HepG2 (cell line): ENCODE measurements around the gene ARHGEF40. TPM values are rescaled to one million over a fixed set of nuclear protein-coding genes. Genes with fewer than 3 reads are reported as not detected.

Experiments
- BATF2 ChIP-seq: sonication (generic); formaldehyde crosslinking; IDR thresholded peaks from 2 replicates; pipeline ENCODE4 v1.8.0; 2022; ENCODE audit warnings: mild to moderate bottlenecking, missing genetic modification reagents, moderate library complexity
- CHCHD3 ChIP-seq: sonication (generic); formaldehyde crosslinking; IDR thresholded peaks from 2 replicates; pipeline ENCODE4 v1.8.0; 2022; ENCODE audit warnings: mild to moderate bottlenecking, missing genetic modification reagents, moderate library complexity
- CHD2 ChIP-seq: IDR thresholded peaks from 2 replicates; pipeline ENCODE4 v1.6.1; 2011; ENCODE audit warnings: low read depth, low read length, improper control_type of control experiment
- DMTF1 ChIP-seq: sonication (generic); formaldehyde crosslinking; IDR thresholded peaks from 2 replicates; pipeline ENCODE4 v1.4.0; 2020; ENCODE audit warnings: mild to moderate bottlenecking, missing genetic modification reagents
- HOXA9 ChIP-seq: sonication (generic); formaldehyde crosslinking; IDR thresholded peaks from 2 replicates; pipeline ENCODE4 v1.8.1; 2022; ENCODE audit warnings: missing genetic modification reagents, mild to moderate bottlenecking, moderate library complexity, borderline replicate concordance
- NAIF1 ChIP-seq: sonication (generic); formaldehyde crosslinking; IDR thresholded peaks from 2 replicates; pipeline ENCODE4 v1.5.0; 2020; ENCODE audit warnings: mild to moderate bottlenecking, missing genetic modification reagents, borderline replicate concordance
- PREB ChIP-seq: sonication (generic); formaldehyde crosslinking; IDR thresholded peaks from 2 replicates; pipeline ENCODE4 v1.4.0; 2020; ENCODE audit warnings: missing genetic modification reagents
- TAF1 ChIP-seq: sonication (generic); formaldehyde crosslinking; IDR thresholded peaks from 2 replicates; pipeline ENCODE4 v1.4.0; 2020; ENCODE audit warnings: missing genetic modification reagents
- THRA ChIP-seq: sonication (generic); formaldehyde crosslinking; IDR thresholded peaks from 2 replicates; pipeline ENCODE4 v1.4.0; 2020; ENCODE audit warnings: missing genetic modification reagents, borderline replicate concordance
- ZHX2 ChIP-seq, 2 experiments: sonication (generic) in 1 of 2; formaldehyde crosslinking in 1 of 2; IDR thresholded peaks; 2 replicates each; pipeline versions ENCODE4 v1.6.1 to v1.9.0; 2014 to 2022; ENCODE audit warnings: antibody characterized with exemption in 1 of 2, borderline replicate concordance in 1 of 2, inconsistent platforms in 1 of 2, low read depth in 1 of 2, missing genetic modification reagents in 1 of 2
- ZNF160 ChIP-seq: sonication (generic); formaldehyde crosslinking; IDR thresholded peaks from 2 replicates; pipeline ENCODE4 v1.8.0; 2022; ENCODE audit warnings: mild to moderate bottlenecking, inconsistent platforms, missing genetic modification reagents
- ZNF468 ChIP-seq: sonication (generic); formaldehyde crosslinking; IDR thresholded peaks from 2 replicates; pipeline ENCODE4 v1.8.0; 2022; ENCODE audit warnings: mild to moderate bottlenecking, moderate library complexity, missing genetic modification reagents
- ZNF747 ChIP-seq: sonication (generic); formaldehyde crosslinking; IDR thresholded peaks from 2 replicates; pipeline ENCODE4 v1.8.1; 2023; ENCODE audit warnings: missing genetic modification reagents, mild to moderate bottlenecking, borderline replicate concordance
- ZNF761 ChIP-seq: sonication (generic); formaldehyde crosslinking; conservative IDR thresholded peaks from 2 replicates; pipeline ENCODE4 v1.4.0; 2020; ENCODE audit warnings: mild to moderate bottlenecking, missing genetic modification reagents
- polyA plus RNA-seq, 8 experiments: library from polyadenylated mRNA; depleted of rRNA in 3 of 8; stranded (reverse) in 7 of 8; unstranded in 1 of 8; fragments of >200 nt; fragmentation: Illumina TruSeq in 4 of 8; extraction: Trizol in 4 of 8; gene quantifications; 2 replicates each; pipeline versions ENCODE4 v1.2.1 to v1.2.3, GENCODE V29; 2011 to 2016; ENCODE audit warnings: low read depth in 4 of 8, missing spikeins in 1 of 8, mixed read lengths in 1 of 8; ENCODE audit not compliant: insufficient read depth in 1 of 8
- total RNA-seq, 5 experiments: library from RNA; depleted of rRNA; stranded (reverse); fragments of >200 nt; fragmentation: Illumina TruSeq; extraction: Trizol; gene quantifications; 2 replicates each; pipeline ENCODE4 v1.2.3, GENCODE V29; 2016; ENCODE audit warnings: low read depth in 1 of 5

ARHGEF40 gene
- total and polyA plus RNA-seq, 2 of the 13 experiments (the other 11 are each of a cell fraction or from before 2014, with no cell fraction given) = 28.1 to 78.1 TPM

GRCh38 chr14:21024585-21025370 lies 45.3 kb upstream of the ARHGEF40 start, which contains the start of gene NDRG2 (continued):
- TF ChIP-seq ZHX2 (IDR thresholded peaks at IDR 0.05; ENCODE audit: low read depth) (no peak), ZHX2 (CRISPR knock-in tag; IDR thresholded peaks at IDR 0.05; ENCODE audit: borderline replicate concordance) (peak; percentile 47; the same call in 1 of the 2 replicates), ZNF761 (CRISPR knock-in tag) (0 out of 2 replicates have a peak, but pooled peaks have one; percentile 23), CHCHD3 (0 out of 2 replicates have a peak, but pooled peaks have one; percentile 73), CHD2 (peak; percentile 59; the same call in 1 of the 2 replicates), ZNF160 (CRISPR knock-in tag) (0 out of 2 replicates have a peak, but pooled peaks have one; percentile 84), PREB (CRISPR knock-in tag) (0 out of 2 replicates have a peak, but pooled peaks have one; percentile 54), TAF1 (CRISPR knock-in tag) (peak; percentile 86), ZNF468 (CRISPR knock-in tag) (no peak; the same call in 1 of the 2 replicates), ZNF747 (CRISPR knock-in tag) (0 out of 2 replicates have a peak, but pooled peaks have one; percentile 85), DMTF1 (no peak), THRA (CRISPR knock-in tag) (0 out of 2 replicates have a peak, but pooled peaks have one; percentile 32), HOXA9 (CRISPR knock-in tag) (peak; percentile 62; the same call in 1 of the 2 replicates), NAIF1 (CRISPR knock-in tag) (no peak; the same call in 1 of the 2 replicates), BATF2 (CRISPR knock-in tag) (no peak)
